ENCODE measurements around the gene SRP54.
A peak's percentile ranks its signal among the peaks of the same experiment; 100 is the strongest.
"Not testable (repeated sequence)": the region's sequence is repeated elsewhere in the genome, so short reads cannot be mapped to it uniquely, and the experiment has no call there.

SRP54 gene

GRCh38 chr14:35050652-35051051, 67.9 kb downstream of the SRP54 start:
- in situ Hi-C loops (cut with HindIII; ENCODE audit: low pct_ligation_motif_present, low sequenced_read_pairs): no loop called here
- TF ChIP-seq CTCF (IDR thresholded peaks at IDR 0.05; ENCODE audit: low read depth, low read length, missing control alignments): no peak
- no peak overlapping the region for H3K4me3 ChIP-seq (ENCODE audit: low read depth, low read length)
- H3K36me3 ChIP-seq (replicated peaks): peaks cover 14% of the 10 kb centered on the region
- H3K27ac ChIP-seq: peak overlapping the region; percentile 25
- peak; percentile 60 for DNase-seq
- H3K27me3 ChIP-seq (replicated peaks): no peaks in the 10 kb centered on the region

- H3K4me3 ChIP-seq (ENCODE audit: low read depth, low read length): no peak overlapping the region
- in situ Hi-C loops (cut with HindIII; ENCODE audit: low pct_ligation_motif_present, low sequenced_read_pairs): no loop called here
- DNase-seq: peak; percentile 5
- H3K27me3 ChIP-seq (replicated peaks): no peaks in the 10 kb centered on the region
- H3K36me3 ChIP-seq (replicated peaks): peaks cover 18% of the 10 kb centered on the region
- no peak for TF ChIP-seq CTCF (IDR thresholded peaks at IDR 0.05; ENCODE audit: low read depth, low read length, missing control alignments)
- peak overlapping the region; percentile 25 for H3K27ac ChIP-seq
These were observed 69.0 kb downstream of the SRP54 start for GRCh38 chr14:35051796-35052195.

- in situ Hi-C loops (cut with HindIII; ENCODE audit: low pct_ligation_motif_present, low sequenced_read_pairs): no loop called here
- Histone ChIP-seq H3K4me3 (ENCODE audit: low read depth, low read length) (no peak overlapping the region), H3K27ac (no peak overlapping the region), H3K27me3 (replicated peaks) (no peaks in the 10 kb centered on the region), H3K36me3 (replicated peaks) (peaks cover 18% of the 10 kb centered on the region)
- no peak for TF ChIP-seq CTCF (IDR thresholded peaks at IDR 0.05; ENCODE audit: low read depth, low read length, missing control alignments)
- no peak for DNase-seq
These were observed 69.8 kb downstream of the SRP54 start for GRCh38 chr14:35052637-35053036.

GRCh38 chr14:35061113-35061791, 78.5 kb downstream of the SRP54 start:
- DNase-seq; H3K27me3 ChIP-seq (replicated peaks); H3K4me3 ChIP-seq (ENCODE audit: low read depth, low read length); in situ Hi-C loops (cut with HindIII; ENCODE audit: low pct_ligation_motif_present, low sequenced_read_pairs); H3K27ac ChIP-seq: not testable (repeated sequence)
- H3K36me3 ChIP-seq (replicated peaks): peaks cover 19% of the 10 kb centered on the region

GRCh38 chr14:35065731-35066130, 82.9 kb downstream of the SRP54 start:
- in situ Hi-C loops (cut with HindIII; ENCODE audit: low pct_ligation_motif_present, low sequenced_read_pairs); H3K36me3 ChIP-seq (replicated peaks); H3K27me3 ChIP-seq (replicated peaks); H3K27ac ChIP-seq; H3K4me3 ChIP-seq (ENCODE audit: low read depth, low read length); DNase-seq: not testable (repeated sequence)

GRCh38 chr14:35068238-35069012, 85.6 kb downstream of the SRP54 start:
- peaks cover 3% of the 10 kb centered on the region for H3K36me3 ChIP-seq (replicated peaks)
- TF ChIP-seq CTCF (IDR thresholded peaks at IDR 0.05; ENCODE audit: low read depth, low read length, missing control alignments): no peak
- in situ Hi-C loops (cut with HindIII; ENCODE audit: low pct_ligation_motif_present, low sequenced_read_pairs): no loop called here
- H3K27ac ChIP-seq: no peak overlapping the region
- no peak for DNase-seq
- no peaks in the 10 kb centered on the region for H3K27me3 ChIP-seq (replicated peaks)
- H3K4me3 ChIP-seq (ENCODE audit: low read depth, low read length): no peak overlapping the region
